Activated naive CD4-positive, alpha-beta T cell (primary cell): Measurements from ENCODE around the gene SPTBN5.

Experiments
- DNase-seq, 4 experiments: peaks; one replicate each; lab custom pipeline; 2025; lab: John Stamatoyannopoulos, UW

SPTBN5 gene

GRCh38 chr15:41866263-41866703, 27.6 kb downstream of the SPTBN5 start:
- no peak for DNase-seq

GRCh38 chr15:41865490-41866055, 28.3 kb downstream of the SPTBN5 start:
- DNase-seq, result no peak

GRCh38 chr15:41862515-41863116, 31.2 kb downstream of the SPTBN5 start:
- no peak for DNase-seq

GRCh38 chr15:41861736-41862356, 32.0 kb downstream of the SPTBN5 start:
- DNase-seq, result no peak

GRCh38 chr15:41860049-41860828, 33.6 kb downstream of the SPTBN5 start:
- DNase-seq, result no peak

- DNase-seq, result no peak
These were observed 35.1 kb downstream of the SPTBN5 start for GRCh38 chr15:41858756-41859155.

GRCh38 chr15:41857316-41857715, 36.5 kb downstream of the SPTBN5 start:
- no peak for DNase-seq

GRCh38 chr15:41856716-41857115, 37.1 kb downstream of the SPTBN5 start:
- no peak for DNase-seq

GRCh38 chr15:41856262-41856661, 37.6 kb downstream of the SPTBN5 start:
- DNase-seq, result no peak

GRCh38 chr15:41855261-41855961, 38.4 kb downstream of the SPTBN5 start:
- no peak for DNase-seq

GRCh38 chr15:41854443-41854842, 39.4 kb downstream of the SPTBN5 start:
- no peak for DNase-seq

GRCh38 chr15:41853831-41854230, 40.0 kb downstream of the SPTBN5 start:
- DNase-seq, result no peak

- DNase-seq, result no peak
These were observed 40.9 kb downstream of the SPTBN5 start for GRCh38 chr15:41852736-41853590.

- DNase-seq, result no peak
These were observed 42.0 kb downstream of the SPTBN5 start for GRCh38 chr15:41851755-41852370.

GRCh38 chr15:41851167-41851523, 42.7 kb downstream of the SPTBN5 start:
- no peak for DNase-seq

GRCh38 chr15:41850482-41851166, 43.2 kb downstream of the SPTBN5 start:
- no peak for DNase-seq

- DNase-seq, result no peak
These were observed 44.0 kb downstream of the SPTBN5 start for GRCh38 chr15:41849861-41850260.

GRCh38 chr15:41849204-41849603, 44.6 kb downstream of the SPTBN5 start:
- no peak for DNase-seq

- DNase-seq, result no peak
These were observed 45.2 kb downstream of the SPTBN5 start for GRCh38 chr15:41848631-41849030.

GRCh38 chr15:41847981-41848380, 45.9 kb downstream of the SPTBN5 start:
- no peak for DNase-seq
